ENCODE data around the gene HEPN1. TPM values are rescaled to one million over a fixed set of nuclear protein-coding genes. Genes with fewer than 3 reads are reported as not detected.

The HEPN1 gene
- total and polyA plus RNA-seq, 2 experiments from 2014 or later = not detected

GRCh38 chr11:124891373-124891861, 27.6 kb upstream of the HEPN1 start:
- H3K4me2 ChIP-seq = no peak overlapping the region
- no peak overlapping the region for H3K27ac ChIP-seq (ENCODE audit: low read depth)
- no peaks in the 10 kb centered on the region for H3K4me1 ChIP-seq (ENCODE audit: insufficient read depth)
- H3K36me3 Mint-ChIP-seq (ENCODE audit: low read depth) = no peaks in the 10 kb centered on the region; the same call in 2 of the 3 replicates
- no peaks in the 10 kb centered on the region for H3K9me3 Mint-ChIP-seq
- no peaks in the 10 kb centered on the region for H3K79me2 ChIP-seq (replicated peaks; ENCODE audit: insufficient read depth)
- no peaks in the 10 kb centered on the region for H3F3A ChIP-seq (replicated peaks; ENCODE audit: low read depth)
- H3K4me3 Mint-ChIP-seq = no peak overlapping the region
- H3K9me2 ChIP-seq (ENCODE audit: insufficient read depth) = no peaks in the 10 kb centered on the region
- no peak for TF ChIP-seq ZNF114 (CRISPR knock-in tag; IDR thresholded peaks at IDR 0.05)
- peak in 1 of 2 experiments; percentile 61; a peak in 3 of 4 replicates for TF ChIP-seq CTCF (conservative IDR thresholded peaks at IDR 0.05; ENCODE audit: low read depth in 2 of 2)
- H2AFZ ChIP-seq = no peak overlapping the region; the same call in 1 of the 2 replicates
- peak; percentile 94 for ATAC-seq
- H3K4me3 ChIP-seq = no peak overlapping the region
- H3K27ac Mint-ChIP-seq = no peak overlapping the region
- H3K36me3 ChIP-seq (ENCODE audit: insufficient read depth) = no peaks in the 10 kb centered on the region
- H3K27me3 ChIP-seq (ENCODE audit: insufficient read depth) = 0 out of 2 replicates have a peak, but pooled peaks cover 10% of the 10 kb centered on the region
- DNase-seq (ENCODE audit: low spot score) = peak; percentile 65
- H3K27me3 Mint-ChIP-seq (ENCODE audit: insufficient read depth, low read depth, poor library complexity) = peaks cover 9% of the 10 kb centered on the region
- no peaks in the 10 kb centered on the region for H4K20me1 ChIP-seq (replicated peaks; ENCODE audit: insufficient read depth)
- H3K4me1 Mint-ChIP-seq = peaks cover 2% of the 10 kb centered on the region; the same call in 1 of the 3 replicates

GRCh38 chr11:124892146-124892545, 26.9 kb upstream of the HEPN1 start:
- DNase-seq (ENCODE audit: low spot score) (no peak), ATAC-seq (no peak)
- Histone ChIP-seq H3K27me3 (ENCODE audit: insufficient read depth) (0 out of 2 replicates have a peak, but pooled peaks cover 10% of the 10 kb centered on the region), H3K27ac (ENCODE audit: low read depth) (no peak overlapping the region), H3K36me3 (ENCODE audit: insufficient read depth) (no peaks in the 10 kb centered on the region), H2AFZ (no peak overlapping the region), H4K20me1 (replicated peaks; ENCODE audit: insufficient read depth) (no peaks in the 10 kb centered on the region), H3K4me1 (ENCODE audit: insufficient read depth) (no peaks in the 10 kb centered on the region), H3K4me2 (no peak overlapping the region), H3K79me2 (replicated peaks; ENCODE audit: insufficient read depth) (no peaks in the 10 kb centered on the region), H3K4me3 (no peak overlapping the region), H3K9me2 (ENCODE audit: insufficient read depth) (no peaks in the 10 kb centered on the region), H3F3A (replicated peaks; ENCODE audit: low read depth) (no peaks in the 10 kb centered on the region)
- H3K9me3 Mint-ChIP-seq = no peaks in the 10 kb centered on the region
- peaks cover 2% of the 10 kb centered on the region; the same call in 2 of the 3 replicates for H3K4me1 Mint-ChIP-seq
- H3K36me3 Mint-ChIP-seq (ENCODE audit: low read depth) = no peaks in the 10 kb centered on the region; the same call in 2 of the 3 replicates
- no peak overlapping the region for H3K4me3 Mint-ChIP-seq
- peaks cover 8% of the 10 kb centered on the region for H3K27me3 Mint-ChIP-seq (ENCODE audit: insufficient read depth, low read depth, poor library complexity)
- no peak overlapping the region for H3K27ac Mint-ChIP-seq
- TF ChIP-seq ETS1 (IDR thresholded peaks at IDR 0.05) (no peak), CREB1 (CRISPR knock-in tag; IDR thresholded peaks at IDR 0.05; ENCODE audit: low read depth) (no peak), ZNF462 (CRISPR knock-in tag; IDR thresholded peaks at IDR 0.05) (no peak), POLR2AphosphoS5 (IDR thresholded peaks at IDR 0.05; ENCODE audit: low read depth) (no peak), ZNF331 (CRISPR knock-in tag; IDR thresholded peaks at IDR 0.05; ENCODE audit: low read depth) (no peak), NANOG (IDR thresholded peaks at IDR 0.05; ENCODE audit: borderline replicate concordance) (no peak), CTCF (conservative IDR thresholded peaks at IDR 0.05; ENCODE audit: low read depth in 2 of 2) (no peak), STAT1 (IDR thresholded peaks at IDR 0.05; ENCODE audit: unreplicated experiment) (no peak), JUNB (IDR thresholded peaks at IDR 0.05; ENCODE audit: unreplicated experiment) (no peak)

Data from GM23338 (cell line).